HEK293 (cell line): ENCODE data around the gene DUSP16.

Experiments
- CTCF ChIP-seq: fragments of 450-650 bp; formaldehyde crosslinking; IDR thresholded peaks from 2 replicates; pipeline ENCODE4 v1.5.1; 2016; ENCODE audit warnings: missing biosample characterization, missing genetic modification characterization
- GLIS2 ChIP-seq: fragments of 450-650 bp; formaldehyde crosslinking; IDR thresholded peaks from 2 replicates; pipeline ENCODE4 v1.5.1; 2016; ENCODE audit warnings: missing biosample characterization, missing genetic modification characterization
- KLF9 ChIP-seq: fragments of 450-650 bp; formaldehyde crosslinking; IDR thresholded peaks from 2 replicates; pipeline ENCODE4 v1.5.1; 2016; ENCODE audit warnings: missing biosample characterization, missing genetic modification characterization, low read depth
- MZF1 ChIP-seq: fragments of 450-650 bp; formaldehyde crosslinking; IDR thresholded peaks from 2 replicates; pipeline ENCODE4 v1.5.1; 2017; ENCODE audit warnings: missing biosample characterization, missing genetic modification characterization, borderline replicate concordance
- PBX3 ChIP-seq: sonication (generic); formaldehyde crosslinking; IDR thresholded peaks from 2 replicates; pipeline ENCODE4 v1.8.1; 2022; ENCODE audit warnings: mild to moderate bottlenecking, moderate library complexity, missing genetic modification reagents
- ZNF274 ChIP-seq, 2 experiments: fragments of 200-500 bp in 1 of 2; fragments of 450-650 bp in 1 of 2; sonication (Bioruptor generic) in 1 of 2; formaldehyde crosslinking in 1 of 2; IDR thresholded peaks; 2 replicates each; pipeline versions ENCODE4 v1.5.1 to v1.6.1; 2014 to 2016; ENCODE audit warnings: borderline replicate concordance in 1 of 2, inconsistent platforms in 1 of 2, low read length in 1 of 2, missing biosample characterization in 1 of 2, missing genetic modification characterization in 1 of 2
- ZNF350 ChIP-seq: fragments of 450-650 bp; formaldehyde crosslinking; IDR thresholded peaks from 2 replicates; pipeline ENCODE4 v1.5.0; 2017; ENCODE audit warnings: missing biosample characterization, mild to moderate bottlenecking, missing genetic modification characterization
- TF ChIP-seq, protein P1 (sequence below): fragments of 450-650 bp; IDR thresholded peaks from 2 replicates; pipeline ENCODE4 v1.5.1; 2018; ENCODE audit warnings: missing biosample characterization, missing genetic modification characterization

DNA sequence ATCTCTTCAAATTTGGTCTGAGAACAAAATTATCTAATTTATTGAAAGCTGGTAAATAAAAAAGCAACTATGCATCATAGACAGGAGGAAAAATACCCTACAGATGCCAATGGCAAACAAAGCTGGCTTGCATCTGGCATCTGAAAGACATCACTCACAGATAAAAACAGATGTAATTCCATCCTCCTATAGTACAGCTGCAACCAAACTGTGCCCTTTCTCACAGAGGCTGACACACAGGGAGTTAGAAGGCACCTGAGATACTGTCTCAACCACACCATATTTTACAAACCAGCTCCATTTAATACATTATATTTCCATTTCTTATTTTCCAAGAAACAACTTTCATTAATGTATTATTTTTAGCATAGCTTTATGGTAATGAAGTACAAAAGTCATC, 39.4 kb downstream of the DUSP16 start:
- TF ChIP-seq, protein P1, sequence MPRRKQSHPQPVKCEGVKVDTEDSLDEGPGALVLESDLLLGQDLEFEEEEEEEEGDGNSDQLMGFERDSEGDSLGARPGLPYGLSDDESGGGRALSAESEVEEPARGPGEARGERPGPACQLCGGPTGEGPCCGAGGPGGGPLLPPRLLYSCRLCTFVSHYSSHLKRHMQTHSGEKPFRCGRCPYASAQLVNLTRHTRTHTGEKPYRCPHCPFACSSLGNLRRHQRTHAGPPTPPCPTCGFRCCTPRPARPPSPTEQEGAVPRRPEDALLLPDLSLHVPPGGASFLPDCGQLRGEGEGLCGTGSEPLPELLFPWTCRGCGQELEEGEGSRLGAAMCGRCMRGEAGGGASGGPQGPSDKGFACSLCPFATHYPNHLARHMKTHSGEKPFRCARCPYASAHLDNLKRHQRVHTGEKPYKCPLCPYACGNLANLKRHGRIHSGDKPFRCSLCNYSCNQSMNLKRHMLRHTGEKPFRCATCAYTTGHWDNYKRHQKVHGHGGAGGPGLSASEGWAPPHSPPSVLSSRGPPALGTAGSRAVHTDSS (tag by site-specific recombination), result no peak
- TF ChIP-seq PBX3 (CRISPR knock-in tag) (no peak), GLIS2 (tag by site-specific recombination) (no peak), KLF9 (tag by site-specific recombination) (no peak), CTCF (tag by site-specific recombination) (no peak), MZF1 (tag by site-specific recombination) (no peak), ZNF274 (IDR thresholded peaks at IDR 0.05; ENCODE audit: low read length) (no peak), ZNF274 (tag by site-specific recombination; IDR thresholded peaks at IDR 0.05; ENCODE audit: borderline replicate concordance) (no peak), ZNF350 (tag by site-specific recombination) (no peak)
